HG03571 (cell line): ENCODE data around the gene KLRC4.
A peak's percentile ranks its signal among the peaks of the same experiment; 100 is the strongest.
"Not testable (repeated sequence)": the region's sequence is repeated elsewhere in the genome, so short reads cannot be mapped to it uniquely, and the experiment has no call there.

Experiments
- ATAC-seq: cut with Tn5 transposase; IDR thresholded peaks from one replicate; pipeline ENCODE4 v1.9.1; 2021; ENCODE audit not compliant: unreplicated experiment

The KLRC4 gene

GRCh38 chr12:10369557-10370415 lies 39.8 kb downstream of the KLRC4 start:
- no peak for ATAC-seq

- ATAC-seq, result no peak
Measured at GRCh38 chr12:10368206-10369171, 41.1 kb downstream of the KLRC4 start.

GRCh38 chr12:10367714-10368113 lies 41.8 kb downstream of the KLRC4 start:
- ATAC-seq, result not testable (repeated sequence)

GRCh38 chr12:10366875-10367274 lies 42.7 kb downstream of the KLRC4 start:
- ATAC-seq, result no peak

- no peak for ATAC-seq
Measured at GRCh38 chr12:10365696-10366405, 43.7 kb downstream of the KLRC4 start.

- ATAC-seq, result peak; percentile 51
Measured at GRCh38 chr12:10364815-10365622, 44.5 kb downstream of the KLRC4 start.

GRCh38 chr12:10363914-10364814 lies 45.4 kb downstream of the KLRC4 start:
- ATAC-seq, result peak; percentile 92

- no peak for ATAC-seq
Measured at GRCh38 chr12:10363658-10363913, 46.0 kb downstream of the KLRC4 start.

GRCh38 chr12:10362828-10363657 lies 46.5 kb downstream of the KLRC4 start:
- no peak for ATAC-seq

- ATAC-seq, result no peak
Measured at GRCh38 chr12:10362325-10362724, 47.2 kb downstream of the KLRC4 start.

GRCh38 chr12:10361622-10362021 lies 47.9 kb downstream of the KLRC4 start:
- ATAC-seq, result no peak

GRCh38 chr12:10361084-10361483 lies 48.5 kb downstream of the KLRC4 start:
- ATAC-seq, result no peak

- no peak for ATAC-seq
Measured at GRCh38 chr12:10358969-10359368, 50.6 kb downstream of the KLRC4 start.

- no peak for ATAC-seq
Measured at GRCh38 chr12:10358131-10358530, 51.4 kb downstream of the KLRC4 start.
